ENCODE measurements around the gene SLC2A1.
"Not testable (repeated sequence)": the region's sequence is repeated elsewhere in the genome, so short reads cannot be mapped to it uniquely, and the experiment has no call there.

The SLC2A1 gene

DNA sequence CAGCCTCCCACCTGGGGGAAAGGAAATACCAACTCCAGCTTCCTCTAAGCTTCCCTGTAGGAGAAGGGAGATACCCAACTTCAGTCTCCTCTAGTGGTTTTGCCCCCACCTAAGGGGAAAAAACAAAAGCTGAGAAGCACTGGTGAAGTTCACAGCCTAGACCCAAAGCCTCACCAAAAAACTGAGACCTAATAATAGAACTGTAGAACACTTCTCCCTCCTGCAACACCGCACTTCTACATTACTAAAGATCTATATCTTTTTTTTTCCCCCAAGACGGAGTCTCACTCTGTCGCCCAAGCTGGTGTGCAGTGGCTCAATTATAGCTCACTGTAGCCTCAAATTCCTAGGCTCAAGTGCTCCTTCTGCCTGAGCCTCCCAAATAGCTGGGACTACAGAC lies 43.2 kb downstream of the SLC2A1 start:
- FAIRE-seq (no peak), DNase-seq (ENCODE audit: insufficient read length, low spot score) (no peak)
- no peak for TF ChIP-seq POLR2AphosphoS5 (IDR thresholded peaks at IDR 0.05; ENCODE audit: low read depth, low read length)
- no peak for TF ChIP-seq TAF1 (IDR thresholded peaks at IDR 0.05; ENCODE audit: low read depth, low read length)
- no peak for TF ChIP-seq SPI1 (IDR thresholded peaks at IDR 0.05; ENCODE audit: low read depth, low read length)
- TF ChIP-seq PAX5 (IDR thresholded peaks at IDR 0.05; ENCODE audit: insufficient read depth, low read length, severe bottlenecking): no peak
- no peak for TF ChIP-seq POU2F2 (IDR thresholded peaks at IDR 0.05; ENCODE audit: low read depth, low read length)
- no peak for TF ChIP-seq POLR2A (IDR thresholded peaks at IDR 0.05; ENCODE audit: low read depth, low read length)

DNA sequence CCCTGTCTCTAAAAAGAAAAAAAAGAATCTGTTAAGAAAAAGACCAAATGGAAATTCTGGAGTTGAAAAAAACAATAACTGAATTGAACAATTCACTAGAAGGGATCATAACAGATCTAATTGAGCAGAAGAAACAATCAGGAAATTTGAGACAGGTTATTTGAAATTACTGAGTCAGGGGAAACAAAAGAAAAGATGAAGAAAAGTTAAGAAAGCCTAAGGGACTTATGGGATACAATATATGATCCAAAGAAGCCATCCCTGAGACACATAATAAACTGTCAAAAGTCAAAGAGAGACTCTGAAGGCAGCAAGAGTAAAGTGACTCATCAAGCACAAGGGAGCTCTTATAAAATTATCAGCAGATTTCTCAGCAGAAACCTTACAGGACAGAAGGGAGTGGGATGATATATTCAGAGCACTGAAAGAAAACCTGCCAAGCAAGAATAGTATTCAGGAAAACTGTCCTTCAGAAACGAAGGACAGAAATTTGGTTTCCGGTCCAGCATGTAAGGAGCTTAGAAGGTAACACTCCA lies 44.5 kb downstream of the SLC2A1 start:
- FAIRE-seq (no peak), DNase-seq (ENCODE audit: insufficient read length, low spot score) (no peak)
- TF ChIP-seq POU2F2 (IDR thresholded peaks at IDR 0.05; ENCODE audit: low read depth, low read length): no peak
- TF ChIP-seq SPI1 (IDR thresholded peaks at IDR 0.05; ENCODE audit: low read depth, low read length): no peak
- TF ChIP-seq PAX5 (IDR thresholded peaks at IDR 0.05; ENCODE audit: insufficient read depth, low read length, severe bottlenecking): no peak
- no peak for TF ChIP-seq TAF1 (IDR thresholded peaks at IDR 0.05; ENCODE audit: low read depth, low read length)
- no peak for TF ChIP-seq POLR2AphosphoS5 (IDR thresholded peaks at IDR 0.05; ENCODE audit: low read depth, low read length)
- TF ChIP-seq POLR2A (IDR thresholded peaks at IDR 0.05; ENCODE audit: low read depth, low read length): no peak

DNA sequence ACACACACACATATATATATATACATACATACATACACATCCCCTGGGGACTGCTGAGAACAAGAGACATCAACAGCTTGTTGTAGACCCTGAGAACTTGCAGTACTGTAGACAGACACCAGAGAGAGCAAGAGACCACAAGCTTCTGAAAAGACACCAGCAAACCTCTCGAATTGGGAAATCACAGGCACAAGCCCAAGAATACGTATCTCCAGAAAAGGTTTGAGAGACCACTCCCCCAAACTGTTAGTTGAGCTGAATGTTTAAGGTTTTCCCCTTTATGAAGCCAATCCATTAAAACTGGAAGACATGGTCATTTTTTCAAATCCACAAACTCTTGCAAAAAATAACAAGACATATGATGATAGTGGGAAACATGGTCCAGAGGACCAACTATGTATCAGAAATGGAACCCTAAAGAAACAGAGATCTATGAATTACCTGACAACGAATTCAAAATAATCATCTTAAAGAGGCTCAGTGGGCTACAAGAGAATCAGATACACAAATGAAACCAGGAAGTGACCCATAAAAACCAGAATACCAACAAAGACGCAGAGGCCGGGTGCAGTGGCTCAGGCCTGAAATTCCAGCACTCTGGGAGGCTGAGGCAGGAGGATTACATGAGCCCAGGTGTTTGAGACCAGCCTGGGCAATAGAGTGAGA lies 45.1 kb downstream of the SLC2A1 start:
- peak; percentile 69 for FAIRE-seq
- DNase-seq (ENCODE audit: insufficient read length, low spot score): no peak
- TF ChIP-seq PAX5 (IDR thresholded peaks at IDR 0.05; ENCODE audit: insufficient read depth, low read length, severe bottlenecking): no peak
- no peak for TF ChIP-seq POLR2A (IDR thresholded peaks at IDR 0.05; ENCODE audit: low read depth, low read length)
- no peak for TF ChIP-seq SPI1 (IDR thresholded peaks at IDR 0.05; ENCODE audit: low read depth, low read length)
- TF ChIP-seq TAF1 (IDR thresholded peaks at IDR 0.05; ENCODE audit: low read depth, low read length): no peak
- TF ChIP-seq POU2F2 (IDR thresholded peaks at IDR 0.05; ENCODE audit: low read depth, low read length): no peak
- no peak for TF ChIP-seq POLR2AphosphoS5 (IDR thresholded peaks at IDR 0.05; ENCODE audit: low read depth, low read length)

DNA sequence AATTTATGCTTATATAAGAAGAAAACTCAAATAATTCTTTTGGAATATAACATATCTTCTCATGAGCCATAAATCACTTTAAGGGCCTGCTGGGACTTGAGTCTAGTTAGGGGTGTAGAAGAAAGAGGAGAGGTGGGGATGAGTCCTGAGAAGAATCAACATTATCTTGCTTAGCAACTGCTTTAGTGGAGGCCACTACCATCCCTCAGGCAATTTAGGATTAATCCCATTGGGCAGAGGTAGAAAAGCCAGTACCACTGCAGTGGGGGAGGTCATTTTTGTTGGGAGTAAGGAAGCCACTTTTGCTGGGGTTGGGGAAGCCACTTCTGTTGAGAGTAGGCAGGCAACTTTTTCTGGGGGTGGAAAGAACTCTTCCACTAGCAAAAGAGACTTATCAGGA lies 47.7 kb downstream of the SLC2A1 start:
- DNase-seq (ENCODE audit: insufficient read length, low spot score) (no peak), FAIRE-seq (no peak)
- TF ChIP-seq POLR2A (IDR thresholded peaks at IDR 0.05; ENCODE audit: low read depth, low read length) (no peak), PAX5 (IDR thresholded peaks at IDR 0.05; ENCODE audit: insufficient read depth, low read length, severe bottlenecking) (no peak), SPI1 (IDR thresholded peaks at IDR 0.05; ENCODE audit: low read depth, low read length) (no peak), POLR2AphosphoS5 (IDR thresholded peaks at IDR 0.05; ENCODE audit: low read depth, low read length) (no peak), POU2F2 (IDR thresholded peaks at IDR 0.05; ENCODE audit: low read depth, low read length) (no peak), TAF1 (IDR thresholded peaks at IDR 0.05; ENCODE audit: low read depth, low read length) (no peak)

DNA sequence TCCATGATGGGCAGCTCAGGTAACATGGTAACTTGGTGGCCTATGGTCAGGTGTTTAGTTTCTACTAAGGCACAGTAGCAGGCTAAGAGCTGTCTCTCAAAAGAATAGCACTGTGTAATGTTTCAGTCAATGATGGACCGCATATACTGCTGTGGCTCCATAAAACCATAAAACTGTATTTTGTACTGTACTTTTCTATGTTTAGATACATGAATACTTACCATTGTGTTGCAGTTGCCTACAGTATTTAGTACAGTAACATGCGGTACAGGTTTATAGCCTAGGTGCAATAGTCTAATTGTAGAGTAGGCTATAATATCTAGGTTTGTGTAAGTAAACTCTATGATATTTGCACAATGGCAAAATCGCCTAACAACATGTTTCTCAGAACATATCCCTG lies 50.6 kb downstream of the SLC2A1 start:
- no peak for FAIRE-seq
- TF ChIP-seq POU2F2 (IDR thresholded peaks at IDR 0.05; ENCODE audit: low read depth, low read length) (no peak), TAF1 (IDR thresholded peaks at IDR 0.05; ENCODE audit: low read depth, low read length) (no peak), SPI1 (IDR thresholded peaks at IDR 0.05; ENCODE audit: low read depth, low read length) (no peak), PAX5 (IDR thresholded peaks at IDR 0.05; ENCODE audit: insufficient read depth, low read length, severe bottlenecking) (no peak), POLR2A (IDR thresholded peaks at IDR 0.05; ENCODE audit: low read depth, low read length) (no peak), POLR2AphosphoS5 (IDR thresholded peaks at IDR 0.05; ENCODE audit: low read depth, low read length) (no peak)
- DNase-seq (ENCODE audit: insufficient read length, low spot score): no peak

DNA sequence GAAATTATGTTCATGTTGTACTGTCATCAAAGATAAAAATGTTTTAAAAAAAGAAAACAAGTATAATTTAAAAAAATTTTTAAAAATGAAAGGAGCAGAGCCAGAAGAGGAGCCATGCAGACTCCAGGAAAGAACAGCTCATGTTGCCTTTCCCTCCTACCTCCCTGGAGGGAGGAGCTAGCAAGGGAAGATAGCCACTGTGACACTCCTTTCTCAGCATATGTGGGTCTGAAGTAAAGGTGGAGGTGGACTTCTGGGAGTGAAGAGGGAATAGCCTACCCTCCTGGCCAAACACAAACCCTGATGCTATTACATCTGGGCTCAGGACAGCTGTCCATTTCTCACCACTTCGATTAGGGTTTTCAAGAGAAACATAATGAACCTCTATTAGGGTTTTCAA lies 54.2 kb downstream of the SLC2A1 start:
- DNase-seq (ENCODE audit: insufficient read length, low spot score): no peak
- TF ChIP-seq PAX5 (IDR thresholded peaks at IDR 0.05; ENCODE audit: insufficient read depth, low read length, severe bottlenecking): no peak
- TF ChIP-seq POLR2AphosphoS5 (IDR thresholded peaks at IDR 0.05; ENCODE audit: low read depth, low read length): no peak
- TF ChIP-seq POLR2A (IDR thresholded peaks at IDR 0.05; ENCODE audit: low read depth, low read length): no peak
- no peak for TF ChIP-seq POU2F2 (IDR thresholded peaks at IDR 0.05; ENCODE audit: low read depth, low read length)
- no peak for TF ChIP-seq TAF1 (IDR thresholded peaks at IDR 0.05; ENCODE audit: low read depth, low read length)
- TF ChIP-seq SPI1 (IDR thresholded peaks at IDR 0.05; ENCODE audit: low read depth, low read length): no peak
- FAIRE-seq: no peak

DNA sequence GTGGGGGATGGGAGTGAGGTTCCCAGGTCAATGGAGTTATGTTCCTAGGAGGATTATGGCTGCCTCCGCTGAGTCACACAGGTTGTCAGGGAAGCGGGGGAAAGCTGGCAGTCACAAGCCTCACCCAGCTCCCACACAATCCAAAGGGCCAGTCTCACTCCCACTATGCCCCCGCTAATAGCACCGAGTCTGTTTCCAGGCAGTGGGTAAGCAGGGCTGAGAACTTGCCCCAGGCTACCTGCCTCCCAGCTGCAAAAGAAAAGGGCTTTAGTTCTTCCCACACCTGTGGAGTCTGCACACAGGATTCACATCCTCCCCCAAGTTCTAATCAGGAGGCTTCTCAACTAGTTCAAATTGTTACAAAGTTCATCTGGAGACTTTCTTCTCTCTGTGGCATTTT lies 58.7 kb downstream of the SLC2A1 start:
- FAIRE-seq; DNase-seq (ENCODE audit: insufficient read length, low spot score): not testable (repeated sequence)

DNA sequence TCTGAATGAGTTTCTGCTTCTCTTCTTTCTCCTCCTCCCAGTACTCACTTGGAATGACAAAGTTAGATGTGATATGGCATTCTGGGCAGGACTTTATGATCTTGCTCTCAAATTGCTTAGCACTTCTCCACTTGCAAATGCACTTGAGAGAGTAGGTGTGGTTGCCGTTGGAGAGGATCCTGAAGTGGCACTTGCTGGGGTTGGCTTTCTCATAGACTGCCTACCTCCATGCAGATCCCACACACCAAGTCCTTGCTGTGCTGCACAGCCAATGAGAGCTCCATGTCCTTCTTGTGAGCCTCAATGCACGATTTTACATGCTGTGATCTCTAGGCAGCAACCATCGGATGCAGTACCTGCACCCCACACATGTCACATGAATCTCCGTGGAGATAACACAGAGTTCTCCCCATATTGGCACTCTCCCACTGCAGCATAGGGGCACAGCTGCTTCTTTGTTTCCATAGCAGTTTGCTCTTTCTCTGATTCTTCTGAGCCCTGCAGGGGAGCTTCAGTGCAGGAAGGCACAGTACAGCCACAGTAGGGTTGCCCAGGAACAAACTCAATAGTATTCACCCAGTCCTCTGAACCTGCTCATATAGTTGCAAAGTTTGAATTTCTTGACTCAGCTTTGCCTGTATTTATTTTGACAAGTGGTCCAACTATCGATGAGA lies 67.1 kb downstream of the SLC2A1 start:
- no peak for DNase-seq (ENCODE audit: insufficient read length, low spot score)
- no peak for FAIRE-seq
- TF ChIP-seq POLR2A (IDR thresholded peaks at IDR 0.05; ENCODE audit: low read depth, low read length) (no peak), PAX5 (IDR thresholded peaks at IDR 0.05; ENCODE audit: insufficient read depth, low read length, severe bottlenecking) (no peak), SPI1 (IDR thresholded peaks at IDR 0.05; ENCODE audit: low read depth, low read length) (no peak), POLR2AphosphoS5 (IDR thresholded peaks at IDR 0.05; ENCODE audit: low read depth, low read length) (no peak), TAF1 (IDR thresholded peaks at IDR 0.05; ENCODE audit: low read depth, low read length) (no peak), POU2F2 (IDR thresholded peaks at IDR 0.05; ENCODE audit: low read depth, low read length) (no peak)

DNA sequence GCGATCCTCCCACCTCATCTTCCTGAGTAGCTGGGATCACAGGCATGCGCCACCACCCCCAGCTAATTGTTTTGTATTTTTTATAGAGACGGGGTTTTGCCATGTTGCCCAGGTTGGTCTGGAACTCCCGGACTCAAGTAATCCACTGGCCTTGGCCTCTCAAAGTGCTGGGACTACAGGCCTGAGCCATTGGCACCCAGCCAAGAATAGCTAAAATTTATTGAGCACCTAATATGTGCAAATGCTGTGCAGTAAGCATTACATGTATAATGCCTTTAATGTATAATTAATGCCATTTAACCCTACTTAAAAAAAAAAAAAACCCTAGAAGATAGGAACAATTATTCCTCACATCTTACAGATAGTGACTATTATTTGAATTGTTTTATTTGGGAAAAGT lies 69.4 kb downstream of the SLC2A1 start:
- no peak for FAIRE-seq
- no peak for TF ChIP-seq SPI1 (IDR thresholded peaks at IDR 0.05; ENCODE audit: low read depth, low read length)
- TF ChIP-seq PAX5 (IDR thresholded peaks at IDR 0.05; ENCODE audit: insufficient read depth, low read length, severe bottlenecking): no peak
- no peak for TF ChIP-seq POU2F2 (IDR thresholded peaks at IDR 0.05; ENCODE audit: low read depth, low read length)
- no peak for TF ChIP-seq POLR2AphosphoS5 (IDR thresholded peaks at IDR 0.05; ENCODE audit: low read depth, low read length)
- TF ChIP-seq POLR2A (IDR thresholded peaks at IDR 0.05; ENCODE audit: low read depth, low read length): no peak
- no peak for TF ChIP-seq TAF1 (IDR thresholded peaks at IDR 0.05; ENCODE audit: low read depth, low read length)

More for the DNA sequence above, 69.4 kb downstream of the SLC2A1 start:
- no peak for DNase-seq (ENCODE audit: insufficient read length, low spot score)

All from GM12891 (cell line).